Mucosa of stomach (tissue), 1 donor: ENCODE results near the gene NPPA.

Source experiments
- H3K27me3 ChIP-seq: one replicate; pipeline ENCODE4 v1.7.0; 2013; ENCODE audit warnings: mild to moderate bottlenecking, low read length; ENCODE audit not compliant: control insufficient read depth, insufficient read depth
- H3K36me3 ChIP-seq: one replicate; pipeline ENCODE4 v1.7.0; 2013; ENCODE audit warnings: low read length; ENCODE audit not compliant: control insufficient read depth, insufficient read depth
- H3K4me1 ChIP-seq: one replicate; pipeline ENCODE4 v1.7.0; 2013; ENCODE audit warnings: mild to moderate bottlenecking, low read length; ENCODE audit not compliant: control insufficient read depth, insufficient read depth
- H3K4me3 ChIP-seq: one replicate; pipeline ENCODE4 v1.7.0; 2013; ENCODE audit warnings: low read length
- H3K9ac ChIP-seq: one replicate; pipeline ENCODE4 v1.7.0; 2013; ENCODE audit warnings: mild to moderate bottlenecking, low read length, moderate library complexity
- H3K9me3 ChIP-seq: one replicate; pipeline ENCODE4 v1.7.0; 2013; ENCODE audit warnings: mild to moderate bottlenecking, low read length, moderate library complexity; ENCODE audit not compliant: control insufficient read depth
- donor health status: Pancreatic carcinoma.

NPPA gene

GRCh38 chr1:11869650-11870207 is 22.1 kb upstream of the NPPA start:
- Histone ChIP-seq H3K4me1 (no peaks in the 10 kb centered on the region), H3K9me3 (no peaks in the 10 kb centered on the region), H3K4me3 (no peak overlapping the region), H3K9ac (no peak overlapping the region), H3K36me3 (no peaks in the 10 kb centered on the region), H3K27me3 (peaks cover 5% of the 10 kb centered on the region)

GRCh38 chr1:11869104-11869503 is 21.5 kb upstream of the NPPA start:
- H3K9ac ChIP-seq: no peak overlapping the region
- no peaks in the 10 kb centered on the region for H3K9me3 ChIP-seq
- no peak overlapping the region for H3K4me3 ChIP-seq
- H3K4me1 ChIP-seq: no peaks in the 10 kb centered on the region
- H3K27me3 ChIP-seq: peaks cover under 1% of the 10 kb centered on the region
- no peaks in the 10 kb centered on the region for H3K36me3 ChIP-seq

GRCh38 chr1:11868331-11868980 is 20.9 kb upstream of the NPPA start:
- Histone ChIP-seq H3K27me3 (peaks cover 3% of the 10 kb centered on the region), H3K36me3 (no peaks in the 10 kb centered on the region), H3K9ac (no peak overlapping the region), H3K4me3 (no peak overlapping the region), H3K9me3 (no peaks in the 10 kb centered on the region), H3K4me1 (no peaks in the 10 kb centered on the region)

- H3K4me3 ChIP-seq: no peak overlapping the region
- no peaks in the 10 kb centered on the region for H3K4me1 ChIP-seq
- H3K9ac ChIP-seq: no peak overlapping the region
- H3K27me3 ChIP-seq: peaks cover 31% of the 10 kb centered on the region
- no peaks in the 10 kb centered on the region for H3K36me3 ChIP-seq
- no peaks in the 10 kb centered on the region for H3K9me3 ChIP-seq
Measured at GRCh38 chr1:11862890-11863289, 15.3 kb upstream of the NPPA start.

- H3K4me3 ChIP-seq: no peak overlapping the region
- no peaks in the 10 kb centered on the region for H3K9me3 ChIP-seq
- H3K27me3 ChIP-seq: peaks cover 40% of the 10 kb centered on the region
- no peak overlapping the region for H3K9ac ChIP-seq
- no peaks in the 10 kb centered on the region for H3K4me1 ChIP-seq
- no peaks in the 10 kb centered on the region for H3K36me3 ChIP-seq
Measured at GRCh38 chr1:11860587-11860986, 13.0 kb upstream of the NPPA start.

GRCh38 chr1:11860083-11860482 is 12.5 kb upstream of the NPPA start:
- H3K4me1 ChIP-seq: no peaks in the 10 kb centered on the region
- no peaks in the 10 kb centered on the region for H3K9me3 ChIP-seq
- peaks cover 40% of the 10 kb centered on the region for H3K27me3 ChIP-seq
- H3K9ac ChIP-seq: no peak overlapping the region
- no peaks in the 10 kb centered on the region for H3K36me3 ChIP-seq
- H3K4me3 ChIP-seq: no peak overlapping the region

GRCh38 chr1:11858968-11859871 is 11.6 kb upstream of the NPPA start:
- Histone ChIP-seq H3K9me3 (no peaks in the 10 kb centered on the region), H3K27me3 (peaks cover 46% of the 10 kb centered on the region), H3K9ac (no peak overlapping the region), H3K4me3 (no peak overlapping the region), H3K4me1 (no peaks in the 10 kb centered on the region), H3K36me3 (no peaks in the 10 kb centered on the region)

GRCh38 chr1:11858613-11858967 is 11.0 kb upstream of the NPPA start, which contains the start of gene NPPB:
Gene NPPB (minus strand): TSS chr1:11858945. CDS start chr1:11858833, 112 bp downstream.
- H3K9ac ChIP-seq: no peak within 1 kb of the TSS
- H3K36me3 ChIP-seq: no peaks in the 10 kb centered on the region
- H3K4me1 ChIP-seq: no peaks in the 10 kb centered on the region
- peaks cover 43% of the 10 kb centered on the region for H3K27me3 ChIP-seq
- no peak within 1 kb of the TSS for H3K4me3 ChIP-seq
- H3K9me3 ChIP-seq: no peaks in the 10 kb centered on the region

- H3K36me3 ChIP-seq: no peaks in the 10 kb centered on the region
- peaks cover 43% of the 10 kb centered on the region for H3K27me3 ChIP-seq
- no peaks in the 10 kb centered on the region for H3K9me3 ChIP-seq
- no peaks in the 10 kb centered on the region for H3K4me1 ChIP-seq
- no peak overlapping the region for H3K9ac ChIP-seq
- no peak overlapping the region for H3K4me3 ChIP-seq
Measured at GRCh38 chr1:11858158-11858557, 10.6 kb upstream of the NPPA start.

GRCh38 chr1:11857164-11857851 is 9.7 kb upstream of the NPPA start:
- H3K9me3 ChIP-seq: no peaks in the 10 kb centered on the region
- H3K4me1 ChIP-seq: no peaks in the 10 kb centered on the region
- H3K9ac ChIP-seq: no peak overlapping the region
- H3K27me3 ChIP-seq: peaks cover 38% of the 10 kb centered on the region
- no peak overlapping the region for H3K4me3 ChIP-seq
- H3K36me3 ChIP-seq: no peaks in the 10 kb centered on the region

GRCh38 chr1:11856698-11857097 is 9.1 kb upstream of the NPPA start:
- Histone ChIP-seq H3K36me3 (no peaks in the 10 kb centered on the region), H3K9ac (no peak overlapping the region), H3K4me1 (no peaks in the 10 kb centered on the region), H3K4me3 (no peak overlapping the region), H3K27me3 (peaks cover 38% of the 10 kb centered on the region), H3K9me3 (no peaks in the 10 kb centered on the region)

GRCh38 chr1:11855430-11855829 is 7.8 kb upstream of the NPPA start:
- Histone ChIP-seq H3K36me3 (no peaks in the 10 kb centered on the region), H3K9me3 (no peaks in the 10 kb centered on the region), H3K4me3 (no peak overlapping the region), H3K4me1 (no peaks in the 10 kb centered on the region), H3K9ac (no peak overlapping the region), H3K27me3 (peaks cover 33% of the 10 kb centered on the region)
